COLO668 (cell line): Measurements from ENCODE around the gene SALL3.

Experiments used
- DNase-seq: peaks from one replicate; lab custom pipeline; 2025; ENCODE audit not compliant: unreplicated experiment; lab: John Stamatoyannopoulos, UW

The SALL3 gene

DNA sequence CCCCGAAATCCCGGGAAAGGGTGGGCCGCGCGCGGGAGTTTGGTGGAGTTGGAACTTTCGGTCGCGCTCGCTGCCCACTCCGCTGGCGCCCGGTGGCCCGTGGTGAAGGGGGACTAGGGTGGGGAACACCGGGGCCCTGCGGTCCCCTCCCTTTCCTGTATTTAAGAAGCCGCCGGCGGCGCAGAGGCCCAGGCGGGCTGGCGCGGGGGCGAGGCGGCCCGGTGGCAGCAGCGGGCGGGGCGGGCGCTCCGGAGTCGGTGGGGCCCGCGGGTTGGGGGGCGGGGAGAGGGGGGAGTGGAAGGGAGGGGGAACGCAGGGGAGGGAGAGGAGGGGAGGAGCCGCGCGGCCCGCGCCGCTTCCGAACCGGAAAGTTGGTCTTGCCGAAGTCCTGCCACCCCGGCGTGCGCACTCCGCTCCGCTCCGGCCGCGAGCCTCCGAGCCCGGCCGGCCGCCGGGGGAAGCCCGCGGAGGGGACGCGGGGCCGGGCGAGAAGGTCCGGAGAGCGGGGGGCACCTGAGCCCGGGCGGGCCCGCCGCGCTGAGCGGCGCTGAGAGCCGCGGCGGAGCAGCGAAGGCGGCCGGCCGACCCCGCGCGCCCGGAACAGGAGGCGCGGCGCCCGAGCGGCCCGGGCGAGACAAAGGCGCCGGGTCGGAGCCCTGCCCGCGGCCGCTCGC lies 425 bp upstream of the SALL3 start:
- DNase-seq, result peak; percentile 73

DNA sequence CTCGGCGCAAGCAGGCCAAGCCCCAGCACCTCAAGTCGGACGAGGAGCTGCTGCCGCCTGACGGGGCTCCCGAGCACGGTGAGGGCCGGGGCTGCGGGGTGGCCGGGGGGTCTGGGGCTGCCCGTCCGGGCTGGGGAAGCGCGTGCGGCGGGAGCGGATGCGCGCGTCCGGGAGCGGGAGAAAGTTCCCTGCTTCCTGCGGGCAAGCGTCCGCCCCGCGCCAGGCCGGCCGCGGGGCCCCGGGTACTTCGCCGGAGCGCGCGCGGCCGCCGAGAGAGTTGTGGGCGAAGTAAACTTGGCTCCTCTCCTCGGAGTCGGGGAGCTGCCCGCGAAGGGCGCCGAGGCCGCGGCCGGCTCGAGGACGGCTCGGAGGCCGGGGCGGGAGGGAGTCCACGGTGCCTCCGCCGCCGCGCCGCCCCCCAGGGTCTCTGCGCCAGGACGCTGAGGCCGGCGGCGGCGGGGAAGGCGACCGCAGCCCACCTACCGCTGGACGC lies 707 bp downstream of the SALL3 start:
- peak; percentile 68 for DNase-seq

DNA sequence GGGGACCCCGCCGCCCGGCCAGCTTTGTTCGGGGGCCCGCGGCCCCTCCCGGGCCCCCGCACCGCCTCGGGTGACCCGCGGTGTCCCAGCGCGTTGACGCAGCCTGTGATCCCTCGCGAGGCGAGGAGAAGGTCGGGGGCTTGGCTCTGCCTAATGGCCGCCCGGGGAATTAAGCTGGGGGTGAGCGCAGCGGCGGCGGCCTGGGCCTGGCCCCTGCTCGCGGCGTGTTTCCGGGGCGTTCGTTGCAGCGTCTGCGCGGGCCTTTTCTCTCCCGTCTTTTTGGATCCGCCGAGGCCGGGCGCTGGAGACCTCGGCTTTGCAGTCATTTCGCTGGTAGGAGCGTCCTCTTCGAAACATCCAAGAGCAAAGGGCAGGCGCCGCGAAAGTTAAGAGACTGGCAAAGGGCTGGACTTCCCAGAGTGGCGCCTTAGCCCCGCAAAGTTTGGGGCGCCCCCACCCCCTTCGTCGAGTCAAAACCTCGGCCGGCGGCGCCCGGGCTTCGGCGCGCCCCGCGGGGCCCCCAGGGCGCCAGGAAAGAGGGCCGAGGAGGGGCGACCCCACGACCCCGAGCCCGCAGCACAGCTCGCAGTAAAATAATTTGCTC lies 1.3 kb downstream of the SALL3 start:
- peak; percentile 67 for DNase-seq

DNA sequence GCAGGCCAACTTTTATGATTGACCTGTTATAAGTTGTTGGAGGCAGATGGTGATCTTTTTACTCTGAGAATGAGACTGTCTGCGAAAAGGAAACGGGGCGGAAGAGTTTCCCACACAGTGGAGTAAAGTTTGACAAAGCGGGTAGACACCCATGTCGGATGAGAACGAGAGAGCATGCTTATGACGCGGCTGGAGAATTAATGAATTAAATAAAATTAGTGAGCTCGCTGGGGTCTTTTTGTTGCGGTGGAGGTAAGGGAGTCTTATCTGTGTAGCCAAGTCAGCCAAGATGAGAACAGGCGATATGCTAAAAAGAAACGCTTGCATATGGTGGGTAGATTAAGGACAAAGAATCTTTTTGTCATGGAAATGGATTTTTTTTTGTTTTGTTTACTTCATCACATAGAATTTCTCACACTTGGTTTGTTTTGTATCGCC lies 1.8 kb downstream of the SALL3 start:
- no peak for DNase-seq

DNA sequence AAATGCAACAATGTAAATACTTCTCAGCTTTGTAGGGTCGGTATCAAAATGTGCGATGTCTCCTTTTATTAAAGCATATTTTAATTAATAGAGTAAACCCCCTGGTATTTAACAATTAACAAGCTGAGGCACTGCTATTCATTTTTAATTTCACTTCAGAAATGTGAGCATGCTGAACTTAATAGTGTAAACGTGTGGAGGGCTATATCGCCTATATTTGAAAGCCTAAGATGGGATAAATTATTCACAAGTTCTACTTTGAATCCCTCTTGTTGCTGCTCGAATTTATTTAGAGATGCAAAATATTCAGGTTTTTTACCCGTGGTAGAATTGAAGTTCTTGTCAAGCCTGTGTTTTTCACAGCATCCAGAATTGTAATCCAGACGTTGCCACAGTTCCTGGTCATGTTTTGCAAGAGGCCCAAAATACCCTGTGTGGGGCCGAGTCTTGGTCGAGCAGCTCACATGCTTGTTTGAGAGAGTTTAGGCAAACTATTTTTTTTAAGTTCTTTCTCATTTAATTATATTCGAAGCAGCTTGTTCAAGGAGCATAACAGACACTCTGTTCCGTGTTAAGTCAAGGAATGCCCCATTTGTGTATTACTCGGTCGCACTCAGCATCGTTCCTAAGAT lies 2.5 kb downstream of the SALL3 start:
- no peak for DNase-seq

DNA sequence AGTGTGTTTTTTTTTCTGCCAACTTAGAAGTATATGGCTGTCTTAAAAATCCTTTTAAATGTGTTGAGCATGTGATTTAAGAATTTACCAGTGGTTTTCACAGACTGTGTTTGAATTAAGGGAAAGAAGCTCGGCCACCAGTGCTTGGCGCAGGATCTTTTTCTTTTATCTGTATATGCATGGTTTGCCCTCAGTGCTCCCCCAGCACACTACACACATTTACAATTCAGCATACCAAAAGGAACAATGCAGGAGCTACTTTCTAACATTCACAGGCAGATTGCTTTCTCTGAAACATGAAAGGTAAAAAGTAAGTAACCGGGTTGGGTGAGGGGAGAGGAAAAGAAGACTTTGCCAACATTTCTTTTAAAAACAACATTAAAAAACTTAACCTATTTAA lies 3.9 kb downstream of the SALL3 start:
- no peak for DNase-seq

DNA sequence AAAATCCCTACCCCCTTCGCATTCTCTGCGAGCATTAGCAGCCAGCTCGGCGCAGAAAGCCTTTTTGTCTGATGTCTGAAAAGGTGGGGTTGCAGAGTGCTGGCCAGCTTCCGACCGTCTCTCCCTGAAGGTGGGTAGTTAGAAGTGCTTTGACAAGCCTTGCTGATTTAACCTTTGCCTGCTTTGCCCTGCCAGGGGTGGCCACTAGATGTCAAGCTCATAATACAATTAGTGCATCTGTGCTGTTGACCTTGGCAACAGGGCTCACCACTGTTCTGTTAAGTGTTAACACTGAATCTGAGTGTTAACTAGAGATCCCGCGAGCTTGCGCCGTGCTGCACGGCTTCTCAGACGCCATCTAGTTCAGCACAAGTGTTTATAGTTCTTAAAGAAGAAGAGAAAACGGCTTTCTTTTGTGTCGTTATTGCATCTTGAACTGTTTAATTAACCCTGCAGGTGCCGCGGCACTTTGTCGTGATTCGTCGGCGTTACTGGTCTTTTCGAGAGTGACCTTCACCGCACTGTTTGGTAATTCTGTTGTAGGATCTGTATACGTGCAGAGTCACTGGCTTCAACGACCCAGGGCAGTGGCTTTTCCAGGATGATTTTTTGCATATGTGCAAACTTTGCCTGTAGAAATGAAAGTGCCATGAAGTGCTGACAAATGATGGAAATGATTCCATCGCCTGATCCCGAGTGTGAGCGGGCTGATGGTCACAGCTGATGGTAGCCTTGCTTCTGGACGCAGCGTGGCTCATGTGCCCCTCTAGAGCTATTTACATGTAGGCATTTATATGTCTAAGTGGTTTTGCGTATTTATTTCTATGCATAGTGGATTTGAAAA lies 5.5 kb downstream of the SALL3 start:
- peak; percentile 72 for DNase-seq

DNA sequence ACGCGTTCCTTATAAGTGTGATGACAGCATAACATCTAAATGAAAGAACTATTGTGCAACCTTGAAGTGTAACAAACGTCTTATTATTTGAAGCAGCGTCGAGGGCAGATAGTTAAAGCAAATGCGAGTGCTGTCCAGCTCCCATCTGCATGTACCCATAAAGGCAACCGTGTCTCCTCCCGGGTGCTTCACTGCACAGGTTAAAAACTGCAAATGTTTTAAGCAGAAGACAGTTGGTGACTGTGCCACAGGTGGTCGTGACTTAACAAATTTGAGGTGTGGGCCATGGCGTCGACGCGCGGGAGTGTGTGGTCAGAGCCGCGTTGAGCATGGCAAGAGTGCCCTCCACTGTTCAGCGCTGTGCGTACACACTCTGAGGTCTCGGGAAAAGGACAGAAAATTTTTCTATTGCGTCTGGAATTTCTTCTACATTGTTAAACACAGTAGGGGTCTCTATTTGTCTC lies 6.4 kb downstream of the SALL3 start:
- DNase-seq, result no peak

DNA sequence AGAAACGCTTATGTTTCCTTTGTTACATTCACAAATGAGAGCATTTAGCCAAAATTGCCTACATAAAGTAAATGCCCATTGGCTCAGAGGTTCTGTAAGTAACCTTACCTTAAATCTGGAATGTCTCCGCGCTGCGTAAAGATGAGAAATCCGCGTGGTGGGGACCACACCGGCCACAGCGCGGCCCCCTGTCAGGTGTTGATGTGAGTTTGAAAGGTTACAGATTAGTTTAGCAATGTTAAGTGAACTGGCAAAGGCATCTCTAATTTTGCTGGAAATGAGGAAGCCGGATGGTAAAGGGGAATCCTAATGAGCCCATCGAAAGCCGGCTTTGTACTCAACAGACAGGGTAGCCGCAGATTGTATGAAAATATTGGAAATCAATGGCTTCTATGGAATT lies 11.8 kb downstream of the SALL3 start:
- no peak for DNase-seq

DNA sequence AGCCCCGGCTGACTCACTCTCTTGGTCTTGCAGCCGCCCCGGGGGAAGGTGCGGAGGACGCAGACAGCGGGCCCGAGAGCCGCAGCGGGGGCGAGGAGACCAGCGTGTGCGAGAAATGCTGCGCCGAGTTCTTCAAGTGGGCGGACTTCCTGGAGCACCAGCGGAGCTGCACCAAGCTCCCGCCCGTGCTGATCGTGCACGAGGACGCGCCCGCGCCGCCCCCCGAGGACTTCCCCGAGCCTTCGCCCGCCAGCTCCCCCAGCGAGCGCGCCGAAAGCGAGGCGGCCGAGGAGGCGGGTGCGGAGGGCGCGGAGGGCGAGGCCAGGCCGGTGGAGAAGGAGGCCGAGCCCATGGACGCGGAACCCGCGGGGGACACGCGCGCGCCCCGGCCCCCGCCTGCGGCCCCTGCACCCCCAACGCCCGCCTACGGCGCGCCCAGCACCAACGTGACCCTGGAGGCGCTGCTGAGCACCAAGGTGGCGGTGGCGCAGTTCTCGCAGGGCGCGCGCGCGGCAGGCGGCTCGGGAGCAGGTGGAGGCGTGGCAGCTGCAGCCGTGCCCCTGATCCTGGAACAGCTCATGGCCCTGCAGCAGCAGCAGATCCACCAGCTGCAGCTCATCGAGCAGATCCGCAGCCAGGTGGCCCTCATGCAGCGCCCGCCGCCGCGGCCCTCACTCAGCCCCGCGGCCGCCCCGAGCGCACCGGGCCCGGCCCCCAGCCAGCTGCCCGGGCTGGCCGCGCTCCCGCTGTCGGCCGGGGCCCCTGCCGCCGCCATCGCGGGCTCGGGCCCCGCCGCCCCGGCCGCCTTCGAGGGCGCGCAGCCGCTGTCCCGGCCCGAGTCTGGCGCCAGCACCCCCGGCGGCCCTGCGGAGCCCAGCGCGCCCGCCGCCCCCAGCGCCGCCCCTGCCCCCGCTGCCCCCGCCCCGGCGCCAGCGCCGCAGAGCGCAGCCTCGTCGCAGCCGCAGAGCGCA lies 12.7 kb downstream of the SALL3 start:
- no peak for DNase-seq

DNA sequence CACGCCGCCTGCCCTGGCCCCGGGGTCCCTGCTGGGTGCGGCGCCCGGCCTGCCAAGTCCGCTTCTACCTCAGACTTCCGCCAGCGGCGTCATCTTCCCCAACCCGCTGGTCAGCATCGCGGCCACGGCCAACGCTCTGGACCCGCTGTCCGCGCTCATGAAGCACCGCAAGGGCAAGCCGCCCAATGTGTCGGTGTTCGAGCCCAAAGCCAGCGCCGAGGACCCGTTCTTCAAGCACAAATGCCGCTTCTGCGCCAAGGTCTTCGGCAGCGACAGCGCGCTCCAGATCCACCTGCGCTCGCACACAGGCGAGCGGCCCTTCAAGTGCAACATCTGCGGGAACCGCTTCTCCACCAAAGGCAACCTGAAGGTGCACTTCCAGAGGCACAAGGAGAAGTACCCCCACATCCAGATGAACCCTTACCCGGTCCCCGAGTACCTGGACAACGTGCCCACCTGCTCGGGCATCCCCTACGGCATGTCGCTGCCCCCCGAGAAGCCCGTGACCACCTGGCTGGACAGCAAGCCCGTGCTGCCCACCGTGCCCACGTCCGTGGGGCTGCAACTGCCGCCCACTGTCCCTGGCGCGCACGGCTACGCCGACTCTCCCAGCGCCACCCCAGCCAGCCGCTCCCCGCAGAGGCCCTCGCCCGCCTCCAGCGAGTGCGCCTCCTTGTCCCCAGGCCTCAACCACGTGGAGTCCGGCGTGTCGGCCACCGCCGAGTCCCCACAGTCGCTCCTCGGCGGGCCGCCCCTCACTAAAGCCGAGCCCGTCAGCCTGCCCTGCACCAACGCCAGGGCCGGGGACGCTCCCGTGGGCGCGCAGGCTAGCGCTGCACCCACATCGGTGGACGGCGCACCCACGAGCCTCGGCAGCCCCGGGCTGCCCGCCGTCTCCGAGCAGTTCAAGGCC lies 13.7 kb downstream of the SALL3 start:
- no peak for DNase-seq

DNA sequence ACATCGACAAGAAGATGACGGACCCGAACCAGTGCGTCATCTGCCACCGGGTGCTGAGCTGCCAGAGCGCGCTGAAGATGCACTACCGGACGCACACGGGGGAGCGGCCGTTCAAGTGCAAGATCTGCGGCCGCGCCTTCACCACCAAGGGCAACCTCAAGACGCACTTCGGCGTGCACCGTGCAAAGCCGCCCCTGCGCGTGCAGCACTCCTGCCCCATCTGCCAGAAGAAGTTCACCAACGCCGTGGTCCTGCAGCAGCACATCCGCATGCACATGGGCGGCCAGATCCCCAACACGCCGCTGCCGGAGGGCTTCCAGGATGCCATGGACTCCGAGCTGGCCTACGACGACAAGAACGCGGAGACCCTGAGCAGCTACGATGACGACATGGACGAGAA lies 14.4 kb downstream of the SALL3 start:
- DNase-seq, result no peak

DNA sequence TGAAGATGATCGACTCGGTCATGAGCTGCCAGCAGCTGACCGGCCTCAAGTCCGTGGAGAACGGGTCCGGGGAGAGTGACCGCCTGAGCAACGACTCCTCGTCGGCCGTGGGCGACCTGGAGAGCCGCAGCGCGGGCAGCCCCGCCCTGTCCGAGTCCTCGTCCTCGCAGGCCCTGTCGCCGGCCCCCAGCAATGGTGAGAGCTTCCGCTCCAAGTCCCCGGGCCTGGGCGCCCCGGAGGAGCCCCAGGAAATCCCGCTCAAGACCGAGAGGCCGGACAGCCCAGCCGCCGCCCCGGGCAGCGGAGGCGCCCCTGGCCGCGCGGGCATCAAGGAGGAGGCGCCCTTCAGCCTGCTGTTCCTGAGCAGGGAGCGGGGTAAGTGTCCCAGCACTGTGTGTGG lies 14.9 kb downstream of the SALL3 start:
- no peak for DNase-seq

DNA sequence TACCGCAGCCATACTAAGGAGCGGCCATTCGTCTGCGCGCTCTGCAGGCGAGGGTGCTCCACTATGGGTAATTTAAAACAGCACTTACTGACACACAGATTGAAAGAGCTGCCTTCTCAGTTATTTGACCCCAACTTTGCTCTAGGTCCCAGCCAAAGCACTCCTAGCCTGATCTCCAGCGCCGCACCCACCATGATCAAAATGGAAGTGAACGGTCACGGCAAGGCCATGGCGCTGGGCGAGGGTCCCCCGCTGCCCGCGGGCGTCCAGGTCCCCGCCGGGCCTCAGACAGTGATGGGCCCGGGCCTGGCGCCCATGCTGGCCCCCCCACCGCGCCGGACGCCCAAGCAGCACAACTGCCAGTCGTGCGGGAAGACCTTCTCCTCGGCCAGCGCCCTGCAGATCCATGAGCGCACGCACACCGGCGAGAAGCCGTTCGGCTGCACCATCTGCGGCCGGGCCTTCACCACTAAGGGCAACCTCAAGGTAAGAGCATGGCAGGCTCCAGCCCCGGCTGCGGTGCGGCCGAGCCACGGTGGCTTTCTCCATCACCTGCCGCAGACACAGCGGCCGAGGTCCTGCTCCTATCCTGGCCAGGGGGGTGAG lies 15.5 kb downstream of the SALL3 start:
- DNase-seq, result no peak

DNA sequence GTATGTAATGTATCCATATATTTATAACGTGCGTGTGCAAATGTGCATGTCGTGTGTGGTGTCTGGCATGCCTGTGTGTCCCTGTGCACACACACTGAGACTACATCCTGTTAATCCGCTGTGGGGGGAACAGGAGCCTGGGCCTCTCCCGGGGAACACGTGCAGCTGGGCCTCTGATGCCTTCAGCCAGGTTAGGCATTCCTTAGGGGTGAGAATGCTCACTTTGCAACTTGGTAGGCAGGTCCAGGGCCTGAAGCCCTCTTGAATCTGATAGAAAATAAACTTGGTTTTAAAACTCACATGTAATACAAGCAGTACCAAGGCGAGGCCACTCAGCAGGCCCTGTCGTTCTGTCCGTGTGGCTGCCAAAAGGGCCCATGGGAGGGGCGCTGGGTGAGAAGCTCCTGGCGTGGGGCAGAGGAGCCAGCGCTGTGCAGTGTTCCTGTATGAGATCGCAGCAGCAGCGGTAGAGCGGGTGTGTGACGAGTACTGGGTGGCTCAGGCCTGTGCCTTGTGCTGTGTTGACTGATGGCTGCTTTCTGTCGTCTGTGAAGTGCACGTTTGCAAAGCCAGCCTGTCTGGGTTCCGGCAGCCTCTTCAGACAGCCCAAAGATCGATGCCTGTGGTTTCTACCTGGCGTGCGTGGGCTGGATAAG lies 16.2 kb downstream of the SALL3 start:
- no peak for DNase-seq

DNA sequence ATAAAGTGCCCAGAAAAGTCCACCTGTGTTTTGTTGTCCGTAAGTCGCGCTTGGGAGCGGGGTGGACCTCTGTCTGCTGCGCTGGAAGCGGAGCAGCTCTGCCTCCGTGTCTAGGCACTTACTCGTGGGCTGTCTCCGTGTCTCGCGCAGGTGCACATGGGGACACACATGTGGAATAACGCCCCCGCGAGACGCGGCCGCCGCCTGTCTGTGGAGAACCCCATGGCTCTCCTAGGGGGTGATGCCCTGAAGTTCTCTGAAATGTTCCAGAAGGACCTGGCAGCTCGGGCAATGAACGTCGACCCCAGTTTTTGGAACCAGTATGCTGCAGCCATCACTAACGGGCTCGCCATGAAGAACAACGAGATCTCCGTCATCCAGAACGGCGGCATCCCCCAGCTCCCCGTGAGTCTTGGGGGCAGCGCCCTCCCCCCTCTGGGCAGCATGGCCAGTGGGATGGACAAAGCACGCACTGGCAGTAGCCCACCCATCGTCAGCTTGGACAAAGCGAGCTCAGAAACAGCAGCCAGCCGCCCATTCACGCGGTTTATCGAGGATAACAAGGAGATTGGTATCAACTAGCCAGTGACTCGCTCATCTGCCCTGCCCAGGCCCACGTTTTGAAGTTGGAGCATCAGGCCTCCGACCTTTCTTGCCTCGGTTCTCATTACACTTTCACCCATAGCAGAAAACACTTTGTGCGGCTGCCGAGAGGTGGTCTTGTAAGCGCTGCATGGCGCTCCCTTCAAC lies 17.3 kb downstream of the SALL3 start:
- DNase-seq, result no peak

DNA sequence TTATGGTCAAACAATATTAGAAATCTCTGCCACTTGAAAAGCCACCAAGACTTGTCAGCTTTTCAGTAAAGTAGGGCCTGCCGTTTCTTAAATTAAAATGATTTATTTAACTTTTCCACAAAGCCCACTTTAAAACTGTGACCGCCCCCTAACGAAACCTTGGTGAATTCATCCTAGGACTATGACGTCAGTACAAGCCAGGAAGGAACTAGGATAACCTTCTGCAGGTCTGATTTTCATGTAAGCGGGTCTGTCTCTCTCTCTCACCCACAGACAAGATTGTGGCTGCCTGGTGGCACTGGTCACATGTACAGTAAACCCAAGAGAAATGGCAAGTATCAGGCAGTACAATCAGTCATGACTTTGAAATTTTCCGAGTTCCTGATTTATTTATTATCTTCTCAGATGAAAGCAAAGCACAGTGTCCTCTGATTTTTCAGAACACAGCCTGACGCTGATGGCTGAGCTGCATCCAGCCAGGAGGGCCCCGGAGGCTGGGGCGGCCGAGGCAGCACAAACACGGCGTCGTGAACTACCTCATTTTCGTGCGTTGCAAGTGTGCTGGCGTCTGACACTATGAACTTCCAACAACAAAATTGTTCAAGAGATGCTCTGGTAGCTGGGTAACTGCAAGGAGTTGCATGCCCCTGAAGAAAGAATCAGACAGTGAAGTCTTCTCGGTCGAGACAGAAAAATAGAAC lies 18.9 kb downstream of the SALL3 start:
- no peak for DNase-seq
